ENCODE measurements around the gene IMPDH1. TPM values are rescaled to one million over a fixed set of nuclear protein-coding genes. Genes with fewer than 3 reads are reported as not detected.

The IMPDH1 gene
- polyA plus RNA-seq, 6 donors from 2014 or later: 24.6 to 39.6 (median 26.8) TPM

- Mint-ChIP-seq H3K27me3 (no peaks in the 10 kb centered on the region), H3K4me3 (no peak overlapping the region), H3K9me3 (no peaks in the 10 kb centered on the region), H3K27ac (no peak overlapping the region), H3K36me3 (peaks cover 0 to 7% of the 10 kb centered on the region in 2 donors), H3K4me1 (peaks cover 0 to 3% (median 0%) of the 10 kb centered on the region in 3 donors)
- ATAC-seq (ENCODE audit: low read depth in 2 of 2) (no peak), DNase-seq (no peak)
These were observed 14.8 kb downstream of the IMPDH1 start for GRCh38 chr7:128394904-128395496.

GRCh38 chr7:128393526-128394330, 16.1 kb downstream of the IMPDH1 start:
- DNase-seq: no peak
- Mint-ChIP-seq H3K36me3 (peaks cover 0 to 7% of the 10 kb centered on the region in 2 donors), H3K4me1 (peaks cover 0 to 3% (median 0%) of the 10 kb centered on the region in 3 donors), H3K4me3 (no peak overlapping the region), H3K9me3 (no peaks in the 10 kb centered on the region), H3K27me3 (no peaks in the 10 kb centered on the region), H3K27ac (no peak overlapping the region)
- no peak for ATAC-seq (ENCODE audit: low read depth in 2 of 2)

- Mint-ChIP-seq H3K4me3 (no peak overlapping the region), H3K27ac (peak overlapping the region in 1 of 6 donors; percentile 24), H3K9me3 (no peaks in the 10 kb centered on the region), H3K36me3 (peaks cover 0 to 1% of the 10 kb centered on the region in 2 donors), H3K4me1 (peaks cover 0 to 7% (median 4%) of the 10 kb centered on the region in 3 donors), H3K27me3 (no peaks in the 10 kb centered on the region)
- DNase-seq: no peak
- no peak for ATAC-seq (ENCODE audit: low read depth in 2 of 2)
These were observed 17.1 kb downstream of the IMPDH1 start for GRCh38 chr7:128392446-128393327.

GRCh38 chr7:128391805-128392204, 18.0 kb downstream of the IMPDH1 start:
- Mint-ChIP-seq H3K4me3 (no peak overlapping the region), H3K9me3 (no peaks in the 10 kb centered on the region), H3K27ac (peak overlapping the region in 1 of 6 donors; percentile 39), H3K4me1 (peaks cover 0 to 9% (median 7%) of the 10 kb centered on the region in 3 donors), H3K27me3 (no peaks in the 10 kb centered on the region), H3K36me3 (no peaks in the 10 kb centered on the region)
- no peak for DNase-seq
- no peak for ATAC-seq (ENCODE audit: low read depth in 2 of 2)

- H3K27ac Mint-ChIP-seq: peak overlapping the region in 1 of 6 donors; percentile 39
- H3K27me3 Mint-ChIP-seq: no peaks in the 10 kb centered on the region
- no peak overlapping the region for H3K4me3 Mint-ChIP-seq
These were observed 18.8 kb downstream of the IMPDH1 start for GRCh38 chr7:128390871-128391565.

GRCh38 chr7:128389618-128390329, 20.0 kb downstream of the IMPDH1 start:
- DNase-seq: no peak
- H3K4me3 Mint-ChIP-seq: no peak overlapping the region

More at GRCh38 chr7:128390871-128391565, 18.8 kb downstream of the IMPDH1 start:
- no peak for DNase-seq
- H3K36me3 Mint-ChIP-seq: no peaks in the 10 kb centered on the region
- H3K4me1 Mint-ChIP-seq: peaks cover 0 to 9% (median 7%) of the 10 kb centered on the region in 3 donors
- H3K9me3 Mint-ChIP-seq: peaks cover 0 to 2% (median 0%) of the 10 kb centered on the region in 7 donors
- no peak for ATAC-seq (ENCODE audit: low read depth in 2 of 2)

GRCh38 chr7:128389085-128389617, 20.6 kb downstream of the IMPDH1 start:
- H3K27ac Mint-ChIP-seq: no peak overlapping the region
- no peaks in the 10 kb centered on the region for H3K36me3 Mint-ChIP-seq
- H3K4me1 Mint-ChIP-seq: peaks cover 0 to 9% (median 7%) of the 10 kb centered on the region in 3 donors
- ATAC-seq (ENCODE audit: low read depth in 2 of 2): no peak
- H3K9me3 Mint-ChIP-seq: peaks cover 0 to 2% (median 0%) of the 10 kb centered on the region in 7 donors
- H3K4me3 Mint-ChIP-seq: no peak overlapping the region
- DNase-seq: no peak
- no peaks in the 10 kb centered on the region for H3K27me3 Mint-ChIP-seq

More at GRCh38 chr7:128389618-128390329, 20.0 kb downstream of the IMPDH1 start:
- peaks cover 0 to 2% (median 0%) of the 10 kb centered on the region in 7 donors for H3K9me3 Mint-ChIP-seq
- peaks cover 0 to 9% (median 7%) of the 10 kb centered on the region in 3 donors for H3K4me1 Mint-ChIP-seq
- H3K36me3 Mint-ChIP-seq: no peaks in the 10 kb centered on the region
- ATAC-seq (ENCODE audit: low read depth in 2 of 2): no peak
- no peaks in the 10 kb centered on the region for H3K27me3 Mint-ChIP-seq
- no peak overlapping the region for H3K27ac Mint-ChIP-seq

- peaks cover 0 to 9% (median 7%) of the 10 kb centered on the region in 3 donors for H3K4me1 Mint-ChIP-seq
- H3K4me3 Mint-ChIP-seq: no peak overlapping the region
- ATAC-seq (ENCODE audit: low read depth in 2 of 2): no peak
- peak overlapping the region in 1 of 6 donors; percentile 79 for H3K27ac Mint-ChIP-seq
- peaks cover 0 to 2% (median 0%) of the 10 kb centered on the region in 7 donors for H3K9me3 Mint-ChIP-seq
- H3K27me3 Mint-ChIP-seq: no peaks in the 10 kb centered on the region
- no peaks in the 10 kb centered on the region for H3K36me3 Mint-ChIP-seq
- no peak for DNase-seq
These were observed 21.7 kb downstream of the IMPDH1 start for GRCh38 chr7:128388145-128388485.

- ATAC-seq (ENCODE audit: low read depth in 2 of 2) (peak; percentile 76 to 83), DNase-seq (peak; percentile 43)
- no peak overlapping the region for H3K4me3 Mint-ChIP-seq
- peak overlapping the region in 1 of 6 donors; percentile 79 for H3K27ac Mint-ChIP-seq
- no peaks in the 10 kb centered on the region for H3K27me3 Mint-ChIP-seq
- H3K36me3 Mint-ChIP-seq: no peaks in the 10 kb centered on the region
- peaks cover 0 to 9% (median 7%) of the 10 kb centered on the region in 3 donors for H3K4me1 Mint-ChIP-seq
- H3K9me3 Mint-ChIP-seq: peaks cover 0 to 2% (median 0%) of the 10 kb centered on the region in 7 donors
These were observed 22.3 kb downstream of the IMPDH1 start for GRCh38 chr7:128387216-128388144.

GRCh38 chr7:128385988-128386925, 23.5 kb downstream of the IMPDH1 start:
- ATAC-seq (ENCODE audit: low read depth in 2 of 2): no peak
- H3K9me3 Mint-ChIP-seq: peaks cover 0 to 2% (median 0%) of the 10 kb centered on the region in 7 donors
- no peak for DNase-seq
- H3K27ac Mint-ChIP-seq: peak overlapping the region in 1 of 6 donors; percentile 33
- H3K4me1 Mint-ChIP-seq: peaks cover 0 to 9% (median 7%) of the 10 kb centered on the region in 3 donors
- no peak overlapping the region for H3K4me3 Mint-ChIP-seq
- no peaks in the 10 kb centered on the region for H3K36me3 Mint-ChIP-seq
- no peaks in the 10 kb centered on the region for H3K27me3 Mint-ChIP-seq

Data from naive B cell (primary cell).